HepG2 (cell line): Measurements from ENCODE around the gene PBX2. TPM values are rescaled to one million over a fixed set of nuclear protein-coding genes. Genes with fewer than 3 reads are reported as not detected.

ENCODE experiments used
- ATF7 ChIP-seq, 2 experiments: fragments of 450-650 bp in 1 of 2; sonication (generic) in 1 of 2; formaldehyde crosslinking in 1 of 2; IDR thresholded peaks; 2 replicates each; pipeline versions ENCODE4 v1.4.0 to v1.6.1; 2016 to 2020; ENCODE audit warnings: antibody characterized with exemption in 1 of 2, mild to moderate bottlenecking in 1 of 2, missing genetic modification reagents in 1 of 2
- EZH2 ChIP-seq: conservative IDR thresholded peaks from 2 replicates; pipeline ENCODE4 v1.6.1; 2012; ENCODE audit warnings: mild to moderate bottlenecking, low read depth, low read length, moderate library complexity
- FOXA3 ChIP-seq: IDR thresholded peaks from 2 replicates; pipeline ENCODE4 v1.6.1; 2016; ENCODE audit warnings: missing genetic modification reagents, missing compliant biosample characterization
- GTF2F1 ChIP-seq: fragments of 150-350 bp; IDR thresholded peaks from 2 replicates; pipeline ENCODE4 v1.6.1; 2014; ENCODE audit warnings: low read length
- HNRNPK ChIP-seq: fragments of 200-400 bp; formaldehyde crosslinking; IDR thresholded peaks from 2 replicates; pipeline ENCODE4 v1.6.1; 2018; ENCODE audit warnings: low read length, low read depth, moderate library complexity, mild to moderate bottlenecking; ENCODE audit not compliant: poor library complexity, severe bottlenecking
- KDM5A ChIP-seq: fragments of 200-600 bp; sonication (generic); IDR thresholded peaks from 2 replicates; pipeline ENCODE4 v1.7.0; 2018; ENCODE audit warnings: antibody characterized with exemption, mild to moderate bottlenecking, low read length, borderline replicate concordance
- KMT2A ChIP-seq: sonication (generic); formaldehyde crosslinking; IDR thresholded peaks from 2 replicates; pipeline ENCODE4 v1.4.0; 2020; ENCODE audit warnings: missing genetic modification reagents
- NFRKB ChIP-seq: fragments of 450-650 bp; IDR thresholded peaks from 2 replicates; pipeline ENCODE4 v1.6.1; 2017
- PHF5A ChIP-seq: IDR thresholded peaks from one replicate; pipeline ENCODE4 v1.6.1; 2018; ENCODE audit warnings: low read depth, missing genetic modification reagents; ENCODE audit not compliant: unreplicated experiment
- POLR2G ChIP-seq: fragments of 200-400 bp; formaldehyde crosslinking; IDR thresholded peaks from 2 replicates; pipeline ENCODE4 v1.6.1; 2018; ENCODE audit warnings: mild to moderate bottlenecking, low read depth, low read length, moderate library complexity
- RARA ChIP-seq: IDR thresholded peaks from 2 replicates; pipeline ENCODE4 v1.6.1; 2016; ENCODE audit warnings: missing genetic modification reagents, missing compliant biosample characterization
- SKI ChIP-seq: fragments of 450-650 bp; IDR thresholded peaks from one replicate; pipeline ENCODE4 v1.6.1; 2018; ENCODE audit warnings: mild to moderate bottlenecking; ENCODE audit not compliant: partially characterized antibody
- SOX13 ChIP-seq, 3 experiments: fragments of 450-650 bp in 1 of 3; sonication (generic) in 1 of 3; formaldehyde crosslinking in 1 of 3; IDR thresholded peaks in 2 of 3; conservative IDR thresholded peaks in 1 of 3; 2 replicates each; pipeline versions ENCODE4 v1.5.0 to v1.6.1; 2016 to 2020; ENCODE audit warnings: antibody characterized with exemption in 1 of 3, mild to moderate bottlenecking in 1 of 3, missing compliant biosample characterization in 1 of 3, missing genetic modification reagents in 1 of 3, moderate library complexity in 1 of 3
- SRSF4 ChIP-seq: fragments of 200-400 bp; formaldehyde crosslinking; IDR thresholded peaks from one replicate; pipeline ENCODE4 v1.6.1; 2018; ENCODE audit warnings: mild to moderate bottlenecking, low read depth, low read length, moderate library complexity; ENCODE audit not compliant: poor library complexity, severe bottlenecking
- XRCC5 ChIP-seq: fragments of 200-400 bp; formaldehyde crosslinking; optimal IDR thresholded peaks from 2 replicates; pipeline ENCODE3; 2017; ENCODE audit warnings: mild to moderate bottlenecking, low read length
- ZNF441 ChIP-seq: sonication (generic); formaldehyde crosslinking; IDR thresholded peaks from 2 replicates; pipeline ENCODE4 v1.7.0; 2021; ENCODE audit warnings: missing genetic modification reagents, borderline replicate concordance
- polyA plus RNA-seq, 8 experiments: library from polyadenylated mRNA; depleted of rRNA in 3 of 8; stranded (reverse) in 7 of 8; unstranded in 1 of 8; fragments of >200 nt; fragmentation: Illumina TruSeq in 4 of 8; extraction: Trizol in 4 of 8; gene quantifications; 2 replicates each; pipeline versions ENCODE4 v1.2.1 to v1.2.3, GENCODE V29; 2011 to 2016; ENCODE audit warnings: low read depth in 4 of 8, missing spikeins in 1 of 8, mixed read lengths in 1 of 8; ENCODE audit not compliant: insufficient read depth in 1 of 8
- total RNA-seq, 5 experiments: library from RNA; depleted of rRNA; stranded (reverse); fragments of >200 nt; fragmentation: Illumina TruSeq; extraction: Trizol; gene quantifications; 2 replicates each; pipeline ENCODE4 v1.2.3, GENCODE V29; 2016; ENCODE audit warnings: low read depth in 1 of 5
- TF ChIP-seq, protein P1 (sequence below): IDR thresholded peaks from 2 replicates; pipeline ENCODE4 v1.4.0; 2020; ENCODE audit warnings: mild to moderate bottlenecking, missing genetic modification reagents
- TF ChIP-seq, protein P2 (sequence below): sonication (generic); formaldehyde crosslinking; IDR thresholded peaks from 2 replicates; pipeline ENCODE4 v1.8.0; 2022; ENCODE audit warnings: mild to moderate bottlenecking, missing genetic modification reagents
- TF ChIP-seq, protein P3 (sequence below): IDR thresholded peaks from 2 replicates; pipeline ENCODE4 v1.6.1; 2018; ENCODE audit warnings: missing genetic modification reagents
- TF ChIP-seq, protein P4 (sequence below): IDR thresholded peaks from 2 replicates; pipeline ENCODE4 v1.6.1; 2016; ENCODE audit warnings: low read depth, control low read depth

Gene PBX2
- total and polyA plus RNA-seq, 2 of the 13 experiments (the other 11 are each of a cell fraction or from before 2014, with no cell fraction given): 42.3 to 77.8 TPM

DNA sequence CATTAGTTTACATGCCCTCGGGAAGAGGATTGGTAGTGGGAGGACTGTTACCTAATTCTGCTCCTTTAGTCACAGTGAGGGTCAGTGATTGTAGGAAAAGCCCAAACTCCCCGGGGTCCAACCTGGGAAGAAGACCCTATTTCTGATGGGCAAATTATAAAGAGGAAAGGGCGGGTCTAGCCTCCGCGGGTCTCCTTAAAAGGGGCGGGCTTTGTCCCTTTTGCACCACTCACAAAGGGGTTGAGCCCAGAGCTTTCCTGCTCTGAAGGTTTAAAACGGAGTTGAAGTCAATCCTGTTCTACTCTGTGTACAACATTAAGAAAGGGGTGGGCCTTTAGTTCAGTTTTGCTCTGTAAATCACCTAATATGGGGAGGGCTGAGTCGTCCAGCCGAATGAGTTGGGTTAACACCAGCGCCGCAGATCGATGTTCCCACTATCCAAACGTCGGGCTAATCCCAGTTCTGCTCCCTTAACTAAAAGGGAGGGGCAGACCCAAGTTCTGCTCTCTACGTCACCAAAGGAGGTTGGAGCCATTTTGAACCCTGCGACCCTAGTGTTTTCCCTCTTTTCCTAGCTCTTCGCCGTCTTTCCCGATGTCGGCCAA, 12.7 kb downstream of the PBX2 start (continued):
- TF ChIP-seq, protein P1, sequence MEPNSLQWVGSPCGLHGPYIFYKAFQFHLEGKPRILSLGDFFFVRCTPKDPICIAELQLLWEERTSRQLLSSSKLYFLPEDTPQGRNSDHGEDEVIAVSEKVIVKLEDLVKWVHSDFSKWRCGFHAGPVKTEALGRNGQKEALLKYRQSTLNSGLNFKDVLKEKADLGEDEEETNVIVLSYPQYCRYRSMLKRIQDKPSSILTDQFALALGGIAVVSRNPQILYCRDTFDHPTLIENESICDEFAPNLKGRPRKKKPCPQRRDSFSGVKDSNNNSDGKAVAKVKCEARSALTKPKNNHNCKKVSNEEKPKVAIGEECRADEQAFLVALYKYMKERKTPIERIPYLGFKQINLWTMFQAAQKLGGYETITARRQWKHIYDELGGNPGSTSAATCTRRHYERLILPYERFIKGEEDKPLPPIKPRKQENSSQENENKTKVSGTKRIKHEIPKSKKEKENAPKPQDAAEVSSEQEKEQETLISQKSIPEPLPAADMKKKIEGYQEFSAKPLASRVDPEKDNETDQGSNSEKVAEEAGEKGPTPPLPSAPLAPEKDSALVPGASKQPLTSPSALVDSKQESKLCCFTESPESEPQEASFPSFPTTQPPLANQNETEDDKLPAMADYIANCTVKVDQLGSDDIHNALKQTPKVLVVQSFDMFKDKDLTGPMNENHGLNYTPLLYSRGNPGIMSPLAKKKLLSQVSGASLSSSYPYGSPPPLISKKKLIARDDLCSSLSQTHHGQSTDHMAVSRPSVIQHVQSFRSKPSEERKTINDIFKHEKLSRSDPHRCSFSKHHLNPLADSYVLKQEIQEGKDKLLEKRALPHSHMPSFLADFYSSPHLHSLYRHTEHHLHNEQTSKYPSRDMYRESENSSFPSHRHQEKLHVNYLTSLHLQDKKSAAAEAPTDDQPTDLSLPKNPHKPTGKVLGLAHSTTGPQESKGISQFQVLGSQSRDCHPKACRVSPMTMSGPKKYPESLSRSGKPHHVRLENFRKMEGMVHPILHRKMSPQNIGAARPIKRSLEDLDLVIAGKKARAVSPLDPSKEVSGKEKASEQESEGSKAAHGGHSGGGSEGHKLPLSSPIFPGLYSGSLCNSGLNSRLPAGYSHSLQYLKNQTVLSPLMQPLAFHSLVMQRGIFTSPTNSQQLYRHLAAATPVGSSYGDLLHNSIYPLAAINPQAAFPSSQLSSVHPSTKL (CRISPR knock-in tag): peak; percentile 3; the same call in 1 of the 2 replicates
- TF ChIP-seq SRSF4 (no peak), SKI (no peak), FOXA3 (CRISPR knock-in tag) (peak; percentile 4; the same call in 1 of the 2 replicates), KDM5A (peak; percentile 19; the same call in 1 of the 2 replicates), ATF7 (IDR thresholded peaks at IDR 0.05) (no peak), ATF7 (CRISPR knock-in tag; IDR thresholded peaks at IDR 0.05) (0 out of 2 replicates have a peak, but pooled peaks have one; percentile 27), KMT2A (CRISPR knock-in tag) (no peak; the same call in 1 of the 2 replicates), GTF2F1 (0 out of 2 replicates have a peak, but pooled peaks have one; percentile 14), ZNF441 (peak; percentile 19; the same call in 1 of the 2 replicates), XRCC5 (peak; percentile 9), NFRKB (no peak), SOX13 (IDR thresholded peaks at IDR 0.05) (no peak), SOX13 (CRISPR knock-in tag; conservative IDR thresholded peaks at IDR 0.05 in 1 of 2, IDR thresholded peaks at IDR 0.05 in 1 of 2) (0 out of 4 replicates have a peak, but pooled peaks of 1 of the 2 experiments have one; percentile 14), POLR2G (peak; percentile 86), EZH2 (no peak), PHF5A (peak; percentile 17), HNRNPK (no peak), RARA (CRISPR knock-in tag) (0 out of 2 replicates have a peak, but pooled peaks have one; percentile 33)
- TF ChIP-seq, protein P2, sequence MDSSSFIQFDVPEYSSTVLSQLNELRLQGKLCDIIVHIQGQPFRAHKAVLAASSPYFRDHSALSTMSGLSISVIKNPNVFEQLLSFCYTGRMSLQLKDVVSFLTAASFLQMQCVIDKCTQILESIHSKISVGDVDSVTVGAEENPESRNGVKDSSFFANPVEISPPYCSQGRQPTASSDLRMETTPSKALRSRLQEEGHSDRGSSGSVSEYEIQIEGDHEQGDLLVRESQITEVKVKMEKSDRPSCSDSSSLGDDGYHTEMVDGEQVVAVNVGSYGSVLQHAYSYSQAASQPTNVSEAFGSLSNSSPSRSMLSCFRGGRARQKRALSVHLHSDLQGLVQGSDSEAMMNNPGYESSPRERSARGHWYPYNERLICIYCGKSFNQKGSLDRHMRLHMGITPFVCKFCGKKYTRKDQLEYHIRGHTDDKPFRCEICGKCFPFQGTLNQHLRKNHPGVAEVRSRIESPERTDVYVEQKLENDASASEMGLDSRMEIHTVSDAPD (CRISPR knock-in tag): no peak
- TF ChIP-seq, protein P3, sequence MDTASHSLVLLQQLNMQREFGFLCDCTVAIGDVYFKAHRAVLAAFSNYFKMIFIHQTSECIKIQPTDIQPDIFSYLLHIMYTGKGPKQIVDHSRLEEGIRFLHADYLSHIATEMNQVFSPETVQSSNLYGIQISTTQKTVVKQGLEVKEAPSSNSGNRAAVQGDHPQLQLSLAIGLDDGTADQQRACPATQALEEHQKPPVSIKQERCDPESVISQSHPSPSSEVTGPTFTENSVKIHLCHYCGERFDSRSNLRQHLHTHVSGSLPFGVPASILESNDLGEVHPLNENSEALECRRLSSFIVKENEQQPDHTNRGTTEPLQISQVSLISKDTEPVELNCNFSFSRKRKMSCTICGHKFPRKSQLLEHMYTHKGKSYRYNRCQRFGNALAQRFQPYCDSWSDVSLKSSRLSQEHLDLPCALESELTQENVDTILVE: 0 out of 2 replicates have a peak, but pooled peaks have one; percentile 21
- TF ChIP-seq, protein P4, sequence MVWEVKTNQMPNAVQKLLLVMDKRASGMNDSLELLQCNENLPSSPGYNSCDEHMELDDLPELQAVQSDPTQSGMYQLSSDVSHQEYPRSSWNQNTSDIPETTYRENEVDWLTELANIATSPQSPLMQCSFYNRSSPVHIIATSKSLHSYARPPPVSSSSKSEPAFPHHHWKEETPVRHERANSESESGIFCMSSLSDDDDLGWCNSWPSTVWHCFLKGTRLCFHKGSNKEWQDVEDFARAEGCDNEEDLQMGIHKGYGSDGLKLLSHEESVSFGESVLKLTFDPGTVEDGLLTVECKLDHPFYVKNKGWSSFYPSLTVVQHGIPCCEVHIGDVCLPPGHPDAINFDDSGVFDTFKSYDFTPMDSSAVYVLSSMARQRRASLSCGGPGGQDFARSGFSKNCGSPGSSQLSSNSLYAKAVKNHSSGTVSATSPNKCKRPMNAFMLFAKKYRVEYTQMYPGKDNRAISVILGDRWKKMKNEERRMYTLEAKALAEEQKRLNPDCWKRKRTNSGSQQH: 0 out of 2 replicates have a peak, but pooled peaks have one; percentile 42
